ENCODE measurements around the gene HESX1. TPM values are rescaled to one million over a fixed set of nuclear protein-coding genes. Genes with fewer than 3 reads are reported as not detected.

Gene HESX1
- total and polyA plus RNA-seq, 2 of the 4 experiments (the other 2 are of a cell fraction), result 0.36 to 0.82 TPM

- no peaks in the 10 kb centered on the region for H3K9me3 ChIP-seq (ENCODE audit: control insufficient read depth, insufficient read depth, low read length)
- no peak within 1 kb of the TSS for H3K14ac ChIP-seq (replicated peaks; ENCODE audit: low read depth, low read length)
- no peak within 1 kb of the TSS for H3K56ac ChIP-seq (ENCODE audit: extremely low read depth, insufficient read depth, low read length)
- WGBS, 2 experiments (ENCODE audit: extremely low coverage in 2 of 2, insufficient read length in 1 of 2), result 3% methylated on average over 35 of the region's 98 CpGs; no CpG with 5 or more reads in 1 of the 2 experiments
- no peaks in the 10 kb centered on the region for H3K79me1 ChIP-seq (ENCODE audit: low read depth in 1 of 2, low read length in 2 of 2)
- CTCF ChIA-PET, result interaction anchor here (0.6 kb wide), 1 partner anchor 44 kb away, joined by 3 read pairs; no protein-coding TSS in a partner anchor
- H4K5ac ChIP-seq (ENCODE audit: low read depth, low read length), result no peak within 1 kb of the TSS
- H2BK20ac ChIP-seq (ENCODE audit: low read depth, low read length), result no peak within 1 kb of the TSS
- H4K20me1 ChIP-seq (ENCODE audit: insufficient read depth, low read length), result no peaks in the 10 kb centered on the region; the same call in 1 of the 2 replicates
- POLR2A ChIA-PET (ENCODE audit: unreplicated experiment), result no interaction called here
- H2BK15ac ChIP-seq (ENCODE audit: low read depth, low read length), result no peak within 1 kb of the TSS
- intact Hi-C loops (cut with micrococcal nuclease) (loop anchor here (5.0 kb wide), 1 partner anchor 158 kb away; no protein-coding TSS in a partner anchor), in situ Hi-C loops (cut with MboI; ENCODE audit: low sequenced_read_pairs) (loop anchor here (25.0 kb wide), 1 partner anchor 397 kb away; the partner anchor contains the start of gene PDE12), dilution Hi-C loops (cut with HindIII; ENCODE audit: low sequenced_read_pairs, unreplicated experiment) (no loop called here)
- DNase-seq (peak; percentile 64), ATAC-seq (ENCODE audit: low read depth) (peak; percentile 93)
- H2AK5ac ChIP-seq (ENCODE audit: low read depth, low read length), result no peak within 1 kb of the TSS
- no peak within 1 kb of the TSS for H4K8ac ChIP-seq (ENCODE audit: low read depth in 2 of 2, low read length in 2 of 2)
- peaks cover 6% of the 10 kb centered on the region; the same call in 1 of the 2 replicates for H3K4me1 ChIP-seq (ENCODE audit: control insufficient read depth, insufficient read depth, low read length)
- H3K27ac ChIP-seq (ENCODE audit: insufficient read depth, low read length), result no peak within 1 kb of the TSS; the same call in 1 of the 2 replicates
- peak within 1 kb of the TSS; percentile 42 for H3K23ac ChIP-seq (ENCODE audit: low read depth, low read length)
- H2BK5ac ChIP-seq (ENCODE audit: low read depth, low read length, poor library complexity, severe bottlenecking), result no peak within 1 kb of the TSS
- peak within 1 kb of the TSS; percentile 60 for H3K9ac ChIP-seq (ENCODE audit: low read depth, low read length)
- BruUV-seq (replicated peaks), result no TSS peak
- H3K9me1 ChIP-seq (ENCODE audit: insufficient read depth, low read length), result no peaks in the 10 kb centered on the region
- H3K4me2 ChIP-seq (ENCODE audit: low read depth, low read length), result peak within 1 kb of the TSS; percentile 85
- peaks cover 40% of the 10 kb centered on the region for H3K27me3 ChIP-seq (ENCODE audit: control insufficient read depth, insufficient read depth, low read length)
- no peaks in the 10 kb centered on the region for H3K36me3 ChIP-seq (ENCODE audit: control insufficient read depth, insufficient read depth, low read length)
- no peak within 1 kb of the TSS for H3K18ac ChIP-seq (ENCODE audit: low read depth, low read length)
- H3K4ac ChIP-seq (ENCODE audit: low read depth, low read length), result no peak within 1 kb of the TSS
- H2BK120ac ChIP-seq (ENCODE audit: low read depth, low read length), result no peak within 1 kb of the TSS
- peak within 1 kb of the TSS; percentile 97 for H2AFZ ChIP-seq (replicated peaks; ENCODE audit: low read length, poor library complexity)
- no peak within 1 kb of the TSS for H4K91ac ChIP-seq (ENCODE audit: insufficient read depth, low read depth, low read length)
- no peak for TF ChIP-seq RAD21 (IDR thresholded peaks at IDR 0.05; ENCODE audit: low read length)
- peak within 1 kb of the TSS; percentile 71 for H2AK9ac ChIP-seq (replicated peaks; ENCODE audit: low read depth, low read length, poor library complexity)
- H3K4me3 ChIP-seq (ENCODE audit: insufficient read depth, low read depth, low read length), result peak within 1 kb of the TSS; percentile 90
Measured at GRCh38 chr3:57164657-57165573, 34.9 kb downstream of the HESX1 start, which contains the start of gene IL17RD. Gene IL17RD (minus strand): TSS chr3:57165353. CDS start chr3:57165286, 67 bp downstream.

All from IMR-90 (cell line).